Mucosa of rectum (tissue), 2 donors: Measurements from ENCODE around the gene NUTM1.
A peak's percentile ranks its signal among the peaks of the same experiment; 100 is the strongest.
"Not testable (repeated sequence)": the region's sequence is repeated elsewhere in the genome, so short reads cannot be mapped to it uniquely, and the experiment has no call there.

Source experiments
- H3K27ac ChIP-seq, 2 donors: one replicate each; pipeline ENCODE4 v1.7.0; 2013; ENCODE audit warnings: inconsistent platforms in 2 of 2, low read depth in 2 of 2, low read length in 2 of 2
- H3K27me3 ChIP-seq, 2 donors: one replicate each; pipeline ENCODE4 v1.7.0; 2013; ENCODE audit warnings: low read length in 2 of 2; ENCODE audit not compliant: control insufficient read depth in 2 of 2, insufficient read depth in 2 of 2
- H3K36me3 ChIP-seq, 2 donors: one replicate each; pipeline ENCODE4 v1.7.0; 2013; ENCODE audit warnings: low read length in 2 of 2; ENCODE audit not compliant: control insufficient read depth in 2 of 2, insufficient read depth in 2 of 2
- H3K4me1 ChIP-seq, 2 donors: one replicate each; pipeline ENCODE4 v1.7.0; 2013; ENCODE audit warnings: low read length in 2 of 2, mild to moderate bottlenecking in 1 of 2; ENCODE audit not compliant: control insufficient read depth in 2 of 2, insufficient read depth in 2 of 2
- H3K4me3 ChIP-seq, 2 donors: one replicate each; pipeline ENCODE4 v1.7.0; 2013; ENCODE audit warnings: low read length in 2 of 2
- H3K9ac ChIP-seq, 2 donors: one replicate each; pipeline ENCODE4 v1.7.0; 2013; ENCODE audit warnings: low read length in 2 of 2, low read depth in 1 of 2, mild to moderate bottlenecking in 1 of 2
- H3K9me3 ChIP-seq, 2 donors: one replicate each; pipeline ENCODE4 v1.7.0; 2013; ENCODE audit warnings: low read length in 2 of 2; ENCODE audit not compliant: control insufficient read depth in 2 of 2
- donor health status: healthy.
- donor health status: Normal muscosa, but diverticular disease.

Gene NUTM1

DNA sequence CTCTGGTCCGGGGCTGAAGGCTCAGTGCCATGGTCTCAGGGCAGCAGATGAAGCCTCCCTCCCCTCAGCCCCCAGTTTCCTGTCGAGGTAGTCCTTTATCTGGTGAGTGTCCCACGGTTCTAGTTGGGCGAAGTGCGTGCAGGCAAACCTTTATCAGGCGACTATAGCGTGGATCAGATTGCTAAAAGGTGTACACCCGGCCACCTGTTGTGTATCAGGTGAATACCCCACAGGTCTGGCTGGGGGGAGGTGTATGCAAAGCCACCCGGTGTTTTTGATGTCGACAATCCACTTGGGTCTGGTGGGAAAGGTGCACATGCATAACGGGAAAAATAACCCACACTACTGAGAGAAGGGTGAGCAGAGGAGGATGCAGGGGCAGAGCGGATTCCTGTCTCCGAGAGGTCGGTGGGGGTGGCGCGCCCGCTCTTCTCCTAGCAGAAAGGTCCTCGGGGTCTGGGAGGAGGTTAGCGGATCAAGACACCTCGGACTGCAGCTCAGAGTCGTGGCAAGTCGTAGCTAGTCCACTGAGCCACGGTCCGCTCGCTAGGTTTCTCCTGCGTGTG is 6.0 kb upstream of the NUTM1 start:
- H3K27ac ChIP-seq, result peak overlapping the region; percentile 89 to 92
- H3K27me3 ChIP-seq, result no peaks in the 10 kb centered on the region
- H3K4me3 ChIP-seq, result peak overlapping the region; percentile 80 to 81
- H3K9ac ChIP-seq, result peak overlapping the region; percentile 66 to 85
- no peaks in the 10 kb centered on the region for H3K9me3 ChIP-seq
- peaks cover 5 to 9% of the 10 kb centered on the region in 2 donors for H3K36me3 ChIP-seq
- H3K4me1 ChIP-seq, result peaks cover 5 to 11% of the 10 kb centered on the region in 2 donors

DNA sequence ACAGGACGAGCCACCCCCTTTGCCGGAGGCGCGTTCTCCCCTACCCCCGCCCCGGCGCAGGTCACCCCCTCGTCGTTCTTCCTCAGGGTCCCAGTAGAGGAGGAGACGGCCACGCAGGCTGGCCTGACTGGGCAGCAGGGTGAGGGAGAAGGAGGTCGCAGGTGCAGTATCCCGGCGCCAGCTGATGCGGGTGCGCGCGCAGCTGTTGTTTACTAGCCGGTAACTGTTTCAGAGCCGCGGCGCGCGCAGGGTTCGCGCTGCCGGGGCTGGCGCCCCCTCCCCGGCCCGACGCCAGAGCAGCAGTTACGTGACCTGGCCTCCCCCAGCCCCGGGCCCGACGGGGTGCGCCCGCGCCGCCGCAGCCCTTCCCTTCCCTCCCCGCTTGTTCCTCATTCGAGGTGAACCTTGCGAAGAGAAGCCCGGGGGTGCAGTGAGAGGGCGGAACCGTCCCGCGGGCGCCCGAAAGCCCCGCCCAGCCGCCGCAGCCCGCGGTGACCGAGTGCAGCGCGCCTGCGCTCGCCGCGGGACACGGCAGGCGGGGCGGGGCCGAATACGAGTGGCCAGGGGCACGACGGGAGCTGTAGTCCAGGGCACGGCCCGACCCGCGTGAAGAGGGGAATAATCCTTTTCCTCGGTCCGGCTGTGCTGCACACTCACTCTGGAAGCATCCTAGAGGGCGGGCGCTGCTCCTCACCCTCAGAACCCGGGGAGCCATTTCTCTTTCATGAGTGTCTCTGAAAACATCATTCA is 5.4 kb upstream of the NUTM1 start, which contains the start of gene SLC12A6:
SLC12A6 (minus strand) TSS at position 225 of the 750 bp plus-strand sequence. CDS start 1,101 bp downstream, outside the sequence.
- Histone ChIP-seq H3K27me3 (no peaks in the 10 kb centered on the region), H3K9ac (peak within 1 kb of the TSS; percentile 66 to 85), H3K4me1 (peaks cover 5 to 11% of the 10 kb centered on the region in 2 donors), H3K4me3 (peak within 1 kb of the TSS; percentile 80 to 81), H3K36me3 (peaks cover 5 to 9% of the 10 kb centered on the region in 2 donors), H3K27ac (peak within 1 kb of the TSS; percentile 89 to 92), H3K9me3 (no peaks in the 10 kb centered on the region)

- H3K36me3 ChIP-seq, result peaks cover 5 to 9% of the 10 kb centered on the region in 2 donors
- H3K9me3 ChIP-seq, result no peaks in the 10 kb centered on the region
- H3K4me3 ChIP-seq, result peak overlapping the region in 1 of 2 donors; percentile 81
- H3K9ac ChIP-seq, result peak overlapping the region in 1 of 2 donors; percentile 85
- no peaks in the 10 kb centered on the region for H3K27me3 ChIP-seq
- peaks cover 5 to 11% of the 10 kb centered on the region in 2 donors for H3K4me1 ChIP-seq
- H3K27ac ChIP-seq, result peak overlapping the region in 1 of 2 donors; percentile 92
Measured at GRCh38 chr15:34338347-34338746, 4.8 kb upstream of the NUTM1 start.

- H3K27ac ChIP-seq, result no peak overlapping the region
- H3K4me3 ChIP-seq, result no peak overlapping the region
- H3K4me1 ChIP-seq, result peaks cover 5 to 11% of the 10 kb centered on the region in 2 donors
- no peak overlapping the region for H3K9ac ChIP-seq
- H3K36me3 ChIP-seq, result peaks cover 5 to 9% of the 10 kb centered on the region in 2 donors
- H3K27me3 ChIP-seq, result no peaks in the 10 kb centered on the region
- no peaks in the 10 kb centered on the region for H3K9me3 ChIP-seq
Measured at GRCh38 chr15:34339946-34340345, 3.2 kb upstream of the NUTM1 start.

DNA sequence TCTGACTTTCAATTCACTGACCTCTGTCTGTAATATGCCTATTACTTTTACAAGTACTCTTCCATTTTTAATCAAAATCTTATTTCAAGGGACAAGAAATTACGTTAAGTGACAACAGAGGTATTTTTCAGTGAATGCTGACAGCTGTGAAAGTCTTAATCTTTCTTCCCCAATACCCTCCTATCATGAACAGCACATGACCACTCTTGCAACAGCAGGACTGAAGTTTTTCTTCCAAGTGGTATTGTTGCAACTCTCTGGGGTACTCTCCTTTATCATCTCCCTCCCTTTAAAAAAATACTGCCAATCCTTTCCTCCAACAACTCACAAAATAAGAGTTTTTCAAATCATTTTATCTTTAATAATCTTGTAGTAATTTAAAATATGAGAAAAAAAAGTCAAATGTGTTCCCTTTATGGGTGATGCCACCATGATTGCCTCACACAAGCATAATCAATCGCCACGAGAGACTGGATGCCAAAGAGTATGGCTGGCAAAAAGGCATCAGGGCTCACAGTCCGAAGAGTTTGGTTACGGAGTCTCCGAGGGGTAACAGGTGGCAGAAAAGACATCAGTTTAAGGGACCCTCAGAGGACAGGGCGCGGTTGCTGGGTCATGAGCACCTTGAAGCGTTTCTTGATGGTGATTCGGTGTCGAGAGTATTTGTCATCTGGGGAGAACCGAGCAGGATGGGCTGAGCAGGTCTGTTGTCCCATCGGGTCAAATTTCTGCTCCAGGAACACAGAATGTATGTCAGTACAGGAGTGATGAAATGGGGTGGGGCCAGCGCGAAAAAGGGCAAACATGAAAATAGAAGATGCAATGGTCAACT is 1.5 kb upstream of the NUTM1 start:
- Histone ChIP-seq H3K9ac (peak overlapping the region in 1 of 2 donors; percentile 93), H3K9me3 (no peaks in the 10 kb centered on the region), H3K4me1 (peaks cover 5 to 11% of the 10 kb centered on the region in 2 donors), H3K27me3 (no peaks in the 10 kb centered on the region), H3K27ac (no peak overlapping the region), H3K36me3 (peaks cover 5 to 9% of the 10 kb centered on the region in 2 donors), H3K4me3 (peak overlapping the region; percentile 99 to 100)

GRCh38 chr15:34342213-34342736 is 840 bp upstream of the NUTM1 start:
- not testable (repeated sequence) for H3K36me3 ChIP-seq, H3K4me1 ChIP-seq, H3K9me3 ChIP-seq, H3K27me3 ChIP-seq
- peak overlapping the region; percentile 99 to 100 for H3K4me3 ChIP-seq
- H3K9ac ChIP-seq, result peak overlapping the region; percentile 93 to 99
- peak overlapping the region; percentile 97 for H3K27ac ChIP-seq

GRCh38 chr15:34347951-34348638 is 5.0 kb downstream of the NUTM1 start:
- no peak overlapping the region for H3K27ac ChIP-seq
- no peaks in the 10 kb centered on the region for H3K9me3 ChIP-seq
- no peaks in the 10 kb centered on the region for H3K36me3 ChIP-seq
- no peaks in the 10 kb centered on the region for H3K27me3 ChIP-seq
- no peaks in the 10 kb centered on the region for H3K4me1 ChIP-seq
- no peak overlapping the region for H3K4me3 ChIP-seq
- H3K9ac ChIP-seq, result no peak overlapping the region

GRCh38 chr15:34348735-34349300 is 5.7 kb downstream of the NUTM1 start:
- H3K4me1 ChIP-seq, result no peaks in the 10 kb centered on the region
- H3K9me3 ChIP-seq, result no peaks in the 10 kb centered on the region
- peaks cover 0 to 4% of the 10 kb centered on the region in 2 donors for H3K36me3 ChIP-seq
- H3K27me3 ChIP-seq, result no peaks in the 10 kb centered on the region
- H3K4me3 ChIP-seq, result no peak overlapping the region
- no peak overlapping the region for H3K9ac ChIP-seq
- no peak overlapping the region for H3K27ac ChIP-seq

DNA sequence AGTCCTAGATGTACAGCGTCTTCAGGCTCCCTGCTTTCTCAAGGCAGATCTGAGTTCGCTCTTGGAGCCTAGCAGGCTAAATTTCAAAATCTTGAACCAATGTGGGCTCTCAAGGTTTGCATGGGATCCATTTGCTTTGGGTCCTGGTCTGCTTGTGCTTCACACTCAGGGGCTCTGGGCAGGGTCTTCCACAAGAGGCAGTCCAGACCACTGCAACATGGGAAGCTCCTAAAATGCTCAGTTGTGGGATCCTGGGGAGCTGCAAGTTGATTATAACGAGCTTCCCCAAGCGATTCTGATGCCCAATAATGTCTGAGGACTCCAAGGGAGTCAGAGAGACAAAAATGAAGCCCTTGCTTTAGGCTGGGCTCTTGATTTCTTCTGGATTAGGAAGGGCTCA is 6.7 kb downstream of the NUTM1 start:
- H3K4me3 ChIP-seq, result no peak overlapping the region

More for the DNA sequence above, 6.7 kb downstream of the NUTM1 start:
- Histone ChIP-seq H3K36me3 (peaks cover 6 to 11% of the 10 kb centered on the region in 2 donors), H3K27me3 (no peaks in the 10 kb centered on the region), H3K9me3 (no peaks in the 10 kb centered on the region), H3K4me1 (no peaks in the 10 kb centered on the region), H3K27ac (no peak overlapping the region), H3K9ac (no peak overlapping the region)
